Retina (tissue), 1 donor: ENCODE results near the gene CXCL3.
A peak's percentile ranks its signal among the peaks of the same experiment; 100 is the strongest.
"Not testable (repeated sequence)": the region's sequence is repeated elsewhere in the genome, so short reads cannot be mapped to it uniquely, and the experiment has no call there.

Source experiments
- DNase-seq: peaks from one replicate; pipeline ENCODE4 v3.0.0-alpha.2; 2016

Gene CXCL3

GRCh38 chr4:74038425-74039314 lies at the start of gene CXCL3:
CXCL3 (minus strand) TSS chr4:74038689; CDS start chr4:74038611, 78 bp downstream.
- peak; percentile 91 for DNase-seq

DNA sequence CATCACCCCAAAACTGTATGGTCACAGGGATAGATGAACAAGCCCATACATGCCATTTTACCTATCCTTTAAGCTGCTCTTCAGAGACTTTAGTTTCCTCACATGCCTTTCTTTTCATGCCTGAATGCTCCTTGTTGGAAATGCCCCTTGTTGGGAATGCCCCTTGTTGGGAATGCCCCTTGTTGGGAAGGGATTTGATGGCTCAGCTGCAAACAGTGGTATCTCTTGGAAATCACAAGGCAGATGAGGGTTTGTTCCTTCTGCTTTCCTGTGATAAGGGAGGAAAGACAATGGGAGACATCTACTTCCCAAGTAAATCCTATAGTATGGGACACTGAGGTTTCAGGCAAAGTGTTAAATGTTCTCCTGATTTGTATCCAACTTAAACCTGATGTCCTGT lies 49.0 kb upstream of the CXCL3 start:
- DNase-seq: no peak

- DNase-seq: no peak
Measured at GRCh38 chr4:74085669-74086068, 47.2 kb upstream of the CXCL3 start.

DNA sequence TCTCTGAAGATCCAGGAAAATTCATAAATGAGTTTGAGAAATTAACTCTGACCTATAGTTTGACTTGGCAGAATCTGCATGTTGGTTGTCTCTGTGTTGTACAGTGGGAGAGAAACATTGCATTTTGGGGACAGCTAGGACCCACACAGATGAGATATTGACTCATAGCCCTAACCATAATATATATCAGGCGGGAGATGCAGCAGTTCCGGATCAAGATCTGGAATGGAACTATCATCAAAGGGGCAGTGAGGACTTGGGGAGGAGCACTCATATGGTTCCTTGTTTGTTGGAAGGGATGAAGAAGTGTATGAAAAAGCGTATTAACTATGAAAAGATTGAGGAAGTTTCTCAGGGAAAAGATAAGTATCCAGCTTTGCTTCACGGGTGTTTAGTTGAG lies 46.5 kb upstream of the CXCL3 start:
- no peak for DNase-seq

GRCh38 chr4:74083546-74083945 lies 45.1 kb upstream of the CXCL3 start:
- DNase-seq: no peak

DNA sequence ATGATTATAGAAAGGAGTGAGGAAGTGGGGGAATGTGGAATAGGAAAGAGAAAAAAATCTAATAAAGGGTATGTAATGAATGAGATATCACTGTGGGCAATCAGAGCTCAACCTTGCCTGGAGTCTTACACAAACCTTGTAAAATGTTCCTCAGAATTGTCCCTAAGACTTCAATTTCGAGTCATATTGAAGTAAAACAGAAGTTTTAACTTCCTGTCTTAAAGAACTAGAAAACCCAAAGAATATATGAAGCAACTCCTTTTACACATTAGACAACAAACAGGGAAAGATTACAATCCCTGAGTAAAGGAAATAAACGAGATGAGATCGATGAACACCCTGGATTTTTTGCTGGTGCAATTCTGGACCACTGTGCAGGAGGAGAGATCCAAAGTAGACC lies 42.5 kb upstream of the CXCL3 start:
- DNase-seq: no peak

DNA sequence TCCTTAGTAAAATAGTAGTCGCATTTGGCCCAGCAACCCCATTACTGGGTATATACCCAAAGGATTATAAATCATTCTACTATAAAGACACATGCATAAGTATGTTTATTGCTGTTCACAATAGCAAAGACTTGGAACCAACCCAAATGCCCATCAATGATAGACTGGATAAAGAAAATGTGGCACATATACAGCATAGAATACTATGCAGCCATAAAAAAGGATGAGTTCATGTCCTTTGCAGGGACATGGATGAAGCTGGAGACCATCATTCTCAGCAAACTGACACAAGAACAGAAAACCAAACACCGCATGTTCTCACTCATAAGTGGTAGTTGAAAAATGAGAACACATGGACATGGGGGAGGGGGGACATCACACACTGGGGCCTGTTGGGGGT lies 41.9 kb upstream of the CXCL3 start:
- DNase-seq: not testable (repeated sequence)

- DNase-seq: not testable (repeated sequence)
Measured at GRCh38 chr4:74079024-74079423, 40.5 kb upstream of the CXCL3 start.

DNA sequence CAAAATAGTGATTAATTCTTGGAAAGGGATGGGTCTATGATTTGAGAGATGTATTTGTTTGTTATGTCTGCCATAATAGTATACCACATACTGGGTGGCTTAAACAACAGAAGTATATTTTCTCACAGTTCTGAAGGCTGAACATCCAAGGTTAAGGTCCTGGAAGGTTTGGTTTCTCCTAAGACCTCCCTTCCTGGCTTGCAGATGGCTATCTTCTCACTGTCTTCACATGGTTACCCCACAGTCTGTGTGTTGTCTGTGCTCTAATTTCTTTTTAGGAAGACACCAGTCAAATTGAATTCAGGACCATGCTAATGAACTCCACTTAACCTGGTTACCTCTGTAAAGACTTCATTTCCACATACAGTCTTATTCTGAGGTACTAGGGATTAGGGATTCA lies 34.9 kb upstream of the CXCL3 start:
- DNase-seq: no peak

- DNase-seq: no peak
Measured at GRCh38 chr4:74072739-74073138, 34.2 kb upstream of the CXCL3 start.

DNA sequence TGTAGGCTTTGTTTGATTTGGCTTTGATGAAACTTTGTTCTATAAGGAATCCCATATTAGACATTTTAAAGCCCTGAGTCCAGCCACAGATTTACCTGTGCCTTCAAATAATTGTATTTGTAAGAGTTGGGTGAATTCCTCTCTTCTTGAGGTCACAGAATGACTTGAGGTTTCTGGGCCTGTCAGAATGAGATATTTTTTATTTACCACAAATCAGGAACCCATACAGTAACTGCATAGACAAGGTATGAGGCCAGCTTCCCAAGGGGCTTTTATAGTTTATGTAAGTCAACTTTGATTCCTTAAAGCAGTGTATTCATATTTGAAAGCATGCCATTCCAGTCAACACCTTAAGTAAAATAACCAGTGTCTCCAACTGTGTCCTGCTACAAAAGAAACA lies 29.1 kb upstream of the CXCL3 start:
- no peak for DNase-seq

GRCh38 chr4:74066232-74066631 lies 27.7 kb upstream of the CXCL3 start:
- no peak for DNase-seq

DNA sequence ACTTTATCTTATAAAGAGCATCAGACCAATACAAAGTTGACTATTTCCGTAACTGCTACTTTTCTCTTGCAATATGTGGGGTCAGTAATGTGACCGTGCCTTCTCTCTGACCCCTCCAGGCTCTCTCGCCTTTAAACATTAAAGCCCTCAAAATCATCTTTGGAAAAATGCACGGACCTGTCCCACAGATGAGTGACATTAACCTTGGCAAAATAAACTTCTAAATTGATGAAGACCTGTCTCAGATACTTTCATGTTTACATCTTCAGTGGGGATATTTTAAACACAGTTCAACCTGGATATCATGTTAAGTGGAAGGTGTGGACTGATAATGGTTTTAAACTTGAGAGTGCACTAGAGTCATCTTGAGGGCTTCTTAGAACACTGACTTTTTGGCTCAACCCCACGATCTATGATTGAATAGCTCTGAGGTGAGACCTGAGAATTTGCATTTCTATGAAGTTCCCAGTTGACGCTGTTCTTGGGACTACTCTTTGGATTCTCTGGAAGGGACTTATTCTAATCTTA lies 26.7 kb upstream of the CXCL3 start:
- DNase-seq: no peak

GRCh38 chr4:74063859-74064258 lies 25.4 kb upstream of the CXCL3 start:
- DNase-seq: no peak

- no peak for DNase-seq
Measured at GRCh38 chr4:74062953-74063352, 24.5 kb upstream of the CXCL3 start.

- DNase-seq: no peak
Measured at GRCh38 chr4:74061430-74061829, 22.9 kb upstream of the CXCL3 start.

DNA sequence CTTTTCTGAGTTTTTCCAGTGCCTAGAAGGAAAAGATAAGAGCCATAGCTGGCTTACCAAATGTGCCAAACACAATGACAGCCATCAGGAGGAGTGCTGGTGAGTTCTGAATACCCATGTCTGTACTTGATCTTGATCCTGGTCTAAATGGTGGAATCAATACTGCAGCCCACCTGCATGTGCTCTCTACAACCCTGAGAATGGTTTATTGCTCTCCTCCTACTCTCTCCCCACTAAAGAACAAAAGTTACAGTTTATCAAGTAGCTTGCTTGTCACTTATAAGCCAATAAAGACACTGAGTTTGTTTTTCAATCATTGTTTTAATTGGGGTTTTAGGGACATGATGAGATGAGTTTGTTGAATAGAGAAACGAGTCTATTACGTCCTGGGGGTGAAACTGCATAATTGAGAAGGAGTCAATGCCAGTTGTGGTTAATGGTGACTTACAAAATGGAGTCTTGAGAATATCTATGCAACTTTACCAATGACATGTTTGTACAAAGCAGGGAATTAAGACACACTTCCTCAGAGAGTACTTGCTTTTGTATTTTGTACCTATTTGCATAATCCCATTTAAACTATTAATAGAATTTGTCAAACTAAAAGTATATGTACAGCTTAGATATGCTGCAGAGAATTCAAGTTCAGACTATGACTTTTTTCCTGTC lies 20.8 kb upstream of the CXCL3 start:
- no peak for DNase-seq

DNA sequence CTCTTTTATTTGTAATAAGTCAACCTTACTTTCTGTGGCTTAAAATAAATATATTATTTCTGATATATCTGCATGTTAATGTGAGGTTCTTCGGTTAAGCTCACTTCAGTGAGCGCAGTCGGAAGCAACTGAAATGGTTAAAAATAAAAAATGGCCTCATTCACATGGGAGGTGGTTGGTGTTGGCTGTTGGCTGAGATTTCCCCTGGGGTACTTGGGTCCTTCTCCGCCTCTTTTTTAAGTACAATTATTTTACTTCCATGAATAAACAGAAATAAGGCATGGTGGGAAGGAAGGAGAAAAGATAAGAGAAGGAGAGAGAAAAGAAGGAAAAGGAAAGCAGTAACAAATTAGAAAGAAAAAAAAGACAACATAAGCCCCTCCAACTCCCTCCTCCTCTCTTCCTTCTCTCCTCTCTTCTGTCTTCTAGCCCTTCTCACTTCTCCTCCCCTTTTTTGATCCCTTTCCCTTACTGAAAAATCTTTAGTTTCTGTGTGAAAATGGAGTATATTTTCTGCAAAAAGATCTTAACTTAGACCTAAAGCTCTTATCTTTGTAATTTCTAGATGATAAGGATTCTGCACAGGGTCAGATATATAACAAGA lies 19.7 kb upstream of the CXCL3 start:
- DNase-seq: no peak

- DNase-seq: no peak
Measured at GRCh38 chr4:74057588-74057987, 19.1 kb upstream of the CXCL3 start.

GRCh38 chr4:74056858-74057562 lies 18.5 kb upstream of the CXCL3 start:
- no peak for DNase-seq

DNA sequence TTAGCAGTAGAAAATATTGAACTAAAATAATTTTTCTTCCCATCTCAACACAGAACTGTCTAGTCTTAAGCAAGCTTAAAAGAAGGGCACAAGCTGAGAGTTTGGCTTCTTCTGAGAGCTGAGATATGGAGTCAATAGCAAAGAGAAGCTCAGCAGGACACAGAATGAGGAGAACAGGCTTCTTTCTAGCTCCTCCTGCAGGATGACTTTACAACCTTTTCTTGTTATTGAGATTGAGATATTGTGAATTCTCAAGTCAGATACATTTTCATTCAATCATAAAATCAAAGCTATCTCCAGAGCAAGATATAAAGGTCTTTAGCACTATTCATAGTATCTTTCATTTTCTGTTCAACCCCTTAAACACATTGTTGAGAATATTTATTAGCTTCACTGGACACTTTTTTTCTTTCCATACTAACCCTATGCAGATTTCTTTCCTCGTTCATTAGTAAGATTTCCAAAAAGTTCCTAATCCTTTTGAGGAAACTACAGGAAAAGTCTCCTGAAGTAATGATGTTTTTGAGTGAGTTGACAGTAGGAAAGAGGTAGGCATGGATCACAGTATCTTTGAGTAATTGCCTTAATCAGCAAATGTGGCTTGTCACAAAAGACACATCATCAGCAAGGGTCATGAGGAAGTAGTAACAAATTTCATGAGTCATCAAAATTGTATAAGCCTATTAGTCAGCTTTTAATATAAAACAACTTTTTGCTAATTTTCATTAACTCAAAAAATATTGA lies 17.8 kb upstream of the CXCL3 start:
- DNase-seq: no peak

DNA sequence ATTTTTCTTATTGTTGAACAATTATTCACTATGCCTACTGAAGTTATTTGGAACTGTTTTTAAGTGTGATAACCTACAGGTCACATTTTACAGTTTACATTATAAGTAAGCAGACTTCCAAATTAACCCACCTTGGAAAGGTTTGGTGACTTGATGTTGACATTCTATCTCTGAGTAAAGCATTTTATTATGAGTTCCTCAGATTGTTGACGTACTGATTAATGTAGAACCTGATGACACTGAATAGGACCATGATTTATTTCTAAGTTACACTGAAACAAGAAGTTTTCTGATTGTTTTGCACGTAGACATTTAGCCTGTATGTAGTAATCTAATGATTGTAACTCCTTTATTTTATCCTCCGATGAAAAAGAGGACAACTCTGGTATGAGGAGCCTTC lies 17.0 kb upstream of the CXCL3 start:
- no peak for DNase-seq
